HL-60 (cell line): ENCODE measurements around the gene QRSL1.

ENCODE experiments used
- CTCF ChIP-seq: IDR thresholded peaks from one replicate; pipeline ENCODE4 v1.5.1; 2011; ENCODE audit warnings: low read length, control low read depth, inconsistent platforms; ENCODE audit not compliant: insufficient read depth
- GABPA ChIP-seq: IDR thresholded peaks from 2 replicates; pipeline ENCODE4 v1.6.1; 2012; ENCODE audit warnings: low read depth
- POLR2AphosphoS5 ChIP-seq: IDR thresholded peaks from 2 replicates; pipeline ENCODE4 v1.6.1; 2012; ENCODE audit warnings: low read depth
- REST ChIP-seq: IDR thresholded peaks from 2 replicates; pipeline ENCODE4 v1.6.1; 2012; ENCODE audit warnings: low read depth; ENCODE audit not compliant: insufficient replicate concordance

GRCh38 chr6:106685833-106686232 is 56.5 kb downstream of the QRSL1 start:
- TF ChIP-seq CTCF (no peak), GABPA (no peak), REST (no peak), POLR2AphosphoS5 (no peak)
